H9 (cell line): ENCODE data around the gene DAD1. TPM values are rescaled to one million over a fixed set of nuclear protein-coding genes. Genes with fewer than 3 reads are reported as not detected.

Experiments
- DNase-seq: peaks from one replicate; pipeline ENCODE4 v3.0.0-alpha.2; 2017
- H2AFZ ChIP-seq: one replicate; pipeline ENCODE4 v1.6.1; 2013; ENCODE audit warnings: mild to moderate bottlenecking, low read length, control low read depth, moderate library complexity
- H2AK5ac ChIP-seq: 2 replicates; pipeline ENCODE4 v1.6.1; 2013; ENCODE audit warnings: low read length, control low read depth, mixed read lengths; ENCODE audit not compliant: insufficient read length
- H2BK120ac ChIP-seq: one replicate; pipeline ENCODE4 v1.6.1; 2013; ENCODE audit warnings: low read depth, mild to moderate bottlenecking, low read length, control low read depth, inconsistent platforms; ENCODE audit not compliant: poor library complexity, severe bottlenecking
- H2BK12ac ChIP-seq: 2 replicates; pipeline ENCODE4 v1.6.1; 2013; ENCODE audit warnings: low read length, control low read depth, mixed read lengths, low read depth; ENCODE audit not compliant: insufficient read length
- H2BK15ac ChIP-seq: 2 replicates; pipeline ENCODE4 v1.6.1; 2013; ENCODE audit warnings: low read depth, low read length, control low read depth
- H2BK20ac ChIP-seq: one replicate; pipeline ENCODE4 v1.6.1; 2013; ENCODE audit warnings: low read depth, mild to moderate bottlenecking, low read length, control low read depth, inconsistent platforms; ENCODE audit not compliant: poor library complexity, severe bottlenecking
- H2BK5ac ChIP-seq: 2 replicates; pipeline ENCODE4 v1.6.1; 2013; ENCODE audit warnings: low read length, control low read depth, mixed read lengths; ENCODE audit not compliant: insufficient read length
- H3K14ac ChIP-seq: 2 replicates; pipeline ENCODE4 v1.6.1; 2013; ENCODE audit warnings: low read length, control low read depth; ENCODE audit not compliant: insufficient read depth
- H3K18ac ChIP-seq: 2 replicates; pipeline ENCODE4 v1.6.1; 2013; ENCODE audit warnings: low read depth, mild to moderate bottlenecking, mixed read lengths, low read length, control low read depth; ENCODE audit not compliant: insufficient read length
- H3K23ac ChIP-seq: 2 replicates; pipeline ENCODE4 v1.6.1; 2013; ENCODE audit warnings: low read length, control low read depth, mixed read lengths, low read depth; ENCODE audit not compliant: insufficient read length
- H3K23me2 ChIP-seq: 2 replicates; pipeline ENCODE4 v1.6.1; 2013; ENCODE audit warnings: low read depth, mild to moderate bottlenecking, mixed read lengths, low read length, control low read depth; ENCODE audit not compliant: insufficient read length, poor library complexity, severe bottlenecking
- H3K27ac ChIP-seq: 2 replicates; pipeline ENCODE4 v1.5.1; 2013; ENCODE audit warnings: low read length, control low read depth, mixed read lengths, low read depth; ENCODE audit not compliant: insufficient read length
- H3K27me3 ChIP-seq: 2 replicates; pipeline ENCODE4 v1.6.1; 2013; ENCODE audit warnings: low read length, control low read depth, inconsistent platforms; ENCODE audit not compliant: insufficient read depth
- H3K4ac ChIP-seq: 2 replicates; pipeline ENCODE4 v1.6.1; 2013; ENCODE audit warnings: low read depth, mild to moderate bottlenecking, control low read depth, inconsistent platforms, low read length, moderate library complexity
- H3K4me1 ChIP-seq: 2 replicates; pipeline ENCODE4 v1.6.1; 2013; ENCODE audit warnings: low read length, control low read depth, inconsistent platforms; ENCODE audit not compliant: insufficient read depth
- H3K4me2 ChIP-seq: 2 replicates; pipeline ENCODE4 v1.6.1; 2013; ENCODE audit warnings: low read length, control low read depth, mixed read lengths; ENCODE audit not compliant: insufficient read length, insufficient read depth
- H3K56ac ChIP-seq: 2 replicates; pipeline ENCODE4 v1.6.1; 2013; ENCODE audit warnings: low read depth, mild to moderate bottlenecking, mixed read lengths, low read length, control low read depth; ENCODE audit not compliant: insufficient read length
- H3K79me1 ChIP-seq: 2 replicates; pipeline ENCODE4 v1.6.1; 2013; ENCODE audit warnings: low read depth, mild to moderate bottlenecking, moderate library complexity, low read length, control low read depth, inconsistent platforms; ENCODE audit not compliant: insufficient read depth, poor library complexity, severe bottlenecking
- H3K79me2 ChIP-seq: 2 replicates; pipeline ENCODE4 v1.6.1; 2013; ENCODE audit warnings: low read length, control low read depth, inconsistent platforms; ENCODE audit not compliant: insufficient read depth
- H3K9ac ChIP-seq: 2 replicates; pipeline ENCODE4 v1.6.1; 2013; ENCODE audit warnings: low read length, control low read depth, mixed read lengths; ENCODE audit not compliant: insufficient read length; ENCODE audit errors: extremely low read depth
- H3K9me3 ChIP-seq: one replicate; pipeline ENCODE4 v1.6.1; 2013; ENCODE audit warnings: low read depth, low read length, inconsistent platforms; ENCODE audit not compliant: control insufficient read depth
- H3T11ph ChIP-seq: one replicate; pipeline ENCODE4 v1.6.1; 2013; ENCODE audit warnings: mild to moderate bottlenecking, low read length, control low read depth, inconsistent platforms
- H4K20me1 ChIP-seq: one replicate; pipeline ENCODE4 v1.6.1; 2013; ENCODE audit not compliant: control insufficient read depth, insufficient read length, insufficient read depth
- H4K5ac ChIP-seq: 2 replicates; pipeline ENCODE4 v1.6.1; 2013; ENCODE audit warnings: low read depth, mild to moderate bottlenecking, mixed read lengths, low read length, control low read depth; ENCODE audit not compliant: insufficient read length
- H4K8ac ChIP-seq: replicated peaks from 2 replicates; pipeline ENCODE4 v1.6.1; 2013; ENCODE audit warnings: low read length, control low read depth, mixed read lengths, low read depth; ENCODE audit not compliant: insufficient read length
- H4K91ac ChIP-seq: 2 replicates; pipeline ENCODE4 v1.6.1; 2013; ENCODE audit warnings: low read depth, mild to moderate bottlenecking, moderate library complexity, mixed read lengths, low read length, control low read depth; ENCODE audit not compliant: insufficient read length
- H3K27ac Mint-ChIP-seq, 3 experiments: 2 replicates in 2 of 3; 3 replicates in 1 of 3; pipeline ENCODE4 v1.8.0; 2020 to 2021; ENCODE audit warnings: mixed read lengths in 3 of 3, mild to moderate bottlenecking in 1 of 3, moderate library complexity in 1 of 3
- H3K27me3 Mint-ChIP-seq: 2 replicates; pipeline ENCODE4 v1.8.0; 2021; ENCODE audit warnings: low read depth, mild to moderate bottlenecking, moderate library complexity, mixed read lengths
- H3K36me3 Mint-ChIP-seq, 3 experiments: 2 replicates in 2 of 3; 3 replicates in 1 of 3; pipeline ENCODE4 v1.8.0; 2020 to 2021; ENCODE audit warnings: low read depth in 3 of 3, mixed read lengths in 3 of 3; ENCODE audit not compliant: insufficient read depth in 1 of 3
- H3K4me1 Mint-ChIP-seq, 2 experiments: 2 replicates each; pipeline ENCODE4 v1.8.0; 2020; ENCODE audit warnings: mixed read lengths in 2 of 2
- H3K4me3 Mint-ChIP-seq, 2 experiments: 2 replicates in 1 of 2; 3 replicates in 1 of 2; pipeline ENCODE4 v1.8.0; 2020 to 2021; ENCODE audit warnings: mild to moderate bottlenecking in 2 of 2, mixed read lengths in 2 of 2, moderate library complexity in 1 of 2
- H3K9me3 Mint-ChIP-seq, 2 experiments: 2 replicates in 1 of 2; 3 replicates in 1 of 2; pipeline ENCODE4 v1.8.0; 2020; ENCODE audit warnings: mild to moderate bottlenecking in 2 of 2, mixed read lengths in 2 of 2, moderate library complexity in 1 of 2
- CTCF ChIP-seq: fragments of 200-600 bp; sonication (generic); conservative IDR thresholded peaks from 3 replicates; pipeline ENCODE4 v1.8.0; 2021; ENCODE audit warnings: antibody characterized with exemption, mild to moderate bottlenecking
- WGBS: extraction: QIAGEN DNeasy Blood & Tissue Kit; methylation state at CpG from one replicate; pipeline ENCODE4 v1.1.7; 2013; ENCODE audit warnings: missing lambda C conversion rate, low lambda C conversion rate, mixed read lengths; ENCODE audit not compliant: insufficient read length; ENCODE audit errors: extremely low coverage; 5-methylcytosine and 5-hydroxymethylcytosine counted together
- total RNA-seq: library from RNA; stranded (reverse); gene quantifications from 2 replicates; pipeline ENCODE4 v1.2.1, GENCODE V29; 2021

DAD1 gene
- total RNA-seq, 1 experiment from 2014 or later: 127 TPM

- Histone ChIP-seq H4K5ac (no peak overlapping the region), H3K4ac (no peak overlapping the region), H3K27ac (no peak overlapping the region), H3K9me3 (no peaks in the 10 kb centered on the region), H4K20me1 (no peaks in the 10 kb centered on the region), H3K56ac (no peak overlapping the region), H3K79me1 (no peaks in the 10 kb centered on the region), H2BK20ac (no peak overlapping the region), H3K14ac (no peak overlapping the region), H3K79me2 (no peaks in the 10 kb centered on the region), H2AK5ac (no peak overlapping the region), H3K27me3 (no peaks in the 10 kb centered on the region), H4K8ac (no peak overlapping the region), H3K18ac (no peak overlapping the region), H2BK120ac (no peak overlapping the region), H3T11ph (no peak overlapping the region), H2BK15ac (no peak overlapping the region), H3K4me2 (no peak overlapping the region), H3K23ac (no peak overlapping the region), H3K23me2 (peaks cover 15% of the 10 kb centered on the region), H3K9ac (no peak overlapping the region), H2BK5ac (no peak overlapping the region), H4K91ac (no peak overlapping the region), H2AFZ (no peak overlapping the region), H2BK12ac (no peak overlapping the region), H3K4me1 (no peaks in the 10 kb centered on the region; the same call in 1 of the 2 replicates)
- Mint-ChIP-seq H3K4me3 (no peak overlapping the region), H3K27ac (no peak overlapping the region), H3K36me3 (no peaks in the 10 kb centered on the region), H3K4me1 (peaks cover 24 to 38% of the 10 kb centered on the region in 2 experiments), H3K27me3 (peaks cover 1% of the 10 kb centered on the region; the same call in 1 of the 2 replicates), H3K9me3 (no peaks in the 10 kb centered on the region; a peak in 1 of 5 replicates)
- no peak for DNase-seq
- no peak for TF ChIP-seq CTCF
- no CpG with 5 or more reads among the region's 4 CpGs for WGBS
Observed at GRCh38 chr14:22594156-22594716, 5.2 kb upstream of the DAD1 start.
